Peyer's patch (tissue), 4 donors: ENCODE data around the gene SLCO1B3.

Source experiments
- CTCF ChIP-seq, 6 experiments: fragments of 450-650 bp in 4 of 6; fragments of 200-600 bp in 2 of 6; sonication (generic) in 1 of 6; IDR thresholded peaks; one replicate each; pipeline ENCODE4 v1.5.1; 2017 to 2019; ENCODE audit warnings: antibody characterized with exemption in 6 of 6, mild to moderate bottlenecking in 3 of 6, moderate library complexity in 1 of 6
- POLR2A ChIP-seq, 2 donors: fragments of 450-650 bp; IDR thresholded peaks; one replicate each; pipeline ENCODE4 v1.5.1; 2017; ENCODE audit warnings: antibody characterized with exemption in 2 of 2, mild to moderate bottlenecking in 2 of 2, moderate library complexity in 2 of 2

GRCh38 chr12:20931894-20932293 is 121.4 kb downstream of the SLCO1B3 start:
- TF ChIP-seq POLR2A (IDR thresholded peaks at IDR 0.05) (no peak), CTCF (IDR thresholded peaks at IDR 0.05) (no peak)
